ENCODE measurements around the gene GPD2. TPM values are rescaled to one million over a fixed set of nuclear protein-coding genes. Genes with fewer than 3 reads are reported as not detected.
"Not testable (repeated sequence)": the region's sequence is repeated elsewhere in the genome, so short reads cannot be mapped to it uniquely, and the experiment has no call there.

Gene GPD2
- total and polyA plus RNA-seq, 7 donors: 6.3 to 86.6 (median 24.0) TPM

DNA sequence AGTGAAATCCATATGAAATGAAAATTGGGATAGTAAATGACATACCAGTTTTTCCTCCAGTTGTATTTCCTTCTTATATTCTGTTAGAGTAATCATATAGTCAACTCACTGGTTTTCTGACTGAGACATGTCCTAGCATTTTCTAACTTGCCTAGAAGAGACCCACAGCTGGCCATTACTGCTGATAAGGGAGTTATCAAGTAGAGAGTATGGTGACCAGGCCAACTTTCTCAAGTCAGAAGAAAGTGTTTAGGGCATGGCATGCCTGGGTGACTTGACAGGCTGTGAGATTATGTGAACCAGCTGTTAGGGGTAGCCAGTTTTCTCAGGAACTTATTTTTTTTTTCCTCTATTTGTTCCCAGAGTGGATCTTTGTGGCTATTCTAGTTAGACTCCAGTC lies 81.2 kb downstream of the GPD2 start:
- Histone ChIP-seq H3K9me3 (no peaks in the 10 kb centered on the region), H3K27ac (no peak overlapping the region), H3K4me3 (no peak overlapping the region), H3K36me3 (ENCODE audit: insufficient read depth in 1 of 2, low read depth in 1 of 2) (peaks cover 0 to 60% of the 10 kb centered on the region in 2 donors), H3K27me3 (ENCODE audit: insufficient read depth in 3 of 3, low read length in 2 of 3) (no peaks in the 10 kb centered on the region), H3K4me1 (no peaks in the 10 kb centered on the region)
- intact Hi-C loops (cut with DNase I): no loop called here
- TF ChIP-seq, protein P1, sequence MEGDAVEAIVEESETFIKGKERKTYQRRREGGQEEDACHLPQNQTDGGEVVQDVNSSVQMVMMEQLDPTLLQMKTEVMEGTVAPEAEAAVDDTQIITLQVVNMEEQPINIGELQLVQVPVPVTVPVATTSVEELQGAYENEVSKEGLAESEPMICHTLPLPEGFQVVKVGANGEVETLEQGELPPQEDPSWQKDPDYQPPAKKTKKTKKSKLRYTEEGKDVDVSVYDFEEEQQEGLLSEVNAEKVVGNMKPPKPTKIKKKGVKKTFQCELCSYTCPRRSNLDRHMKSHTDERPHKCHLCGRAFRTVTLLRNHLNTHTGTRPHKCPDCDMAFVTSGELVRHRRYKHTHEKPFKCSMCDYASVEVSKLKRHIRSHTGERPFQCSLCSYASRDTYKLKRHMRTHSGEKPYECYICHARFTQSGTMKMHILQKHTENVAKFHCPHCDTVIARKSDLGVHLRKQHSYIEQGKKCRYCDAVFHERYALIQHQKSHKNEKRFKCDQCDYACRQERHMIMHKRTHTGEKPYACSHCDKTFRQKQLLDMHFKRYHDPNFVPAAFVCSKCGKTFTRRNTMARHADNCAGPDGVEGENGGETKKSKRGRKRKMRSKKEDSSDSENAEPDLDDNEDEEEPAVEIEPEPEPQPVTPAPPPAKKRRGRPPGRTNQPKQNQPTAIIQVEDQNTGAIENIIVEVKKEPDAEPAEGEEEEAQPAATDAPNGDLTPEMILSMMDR (IDR thresholded peaks at IDR 0.05): no peak
- ATAC-seq (no peak), DNase-seq (no peak)

DNA sequence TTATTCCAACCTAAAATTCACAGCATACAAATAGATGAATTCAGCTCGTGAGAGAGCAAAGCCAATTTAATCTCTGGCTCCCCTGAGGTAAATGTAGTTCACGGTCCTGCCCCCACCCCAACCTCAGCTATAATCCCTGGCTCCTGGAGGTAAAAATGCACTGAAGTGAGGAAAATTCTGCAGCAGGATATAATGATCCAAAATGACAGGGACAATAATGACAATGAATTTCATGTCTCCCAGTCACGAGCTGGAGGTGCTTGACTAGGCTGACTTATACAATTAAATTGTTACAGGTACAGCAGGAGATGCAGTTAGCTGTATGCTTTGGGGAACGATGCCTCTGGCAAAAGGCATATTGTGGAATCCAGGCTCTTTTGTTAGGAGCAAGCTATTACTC lies 82.0 kb downstream of the GPD2 start:
- DNase-seq: no peak

DNA sequence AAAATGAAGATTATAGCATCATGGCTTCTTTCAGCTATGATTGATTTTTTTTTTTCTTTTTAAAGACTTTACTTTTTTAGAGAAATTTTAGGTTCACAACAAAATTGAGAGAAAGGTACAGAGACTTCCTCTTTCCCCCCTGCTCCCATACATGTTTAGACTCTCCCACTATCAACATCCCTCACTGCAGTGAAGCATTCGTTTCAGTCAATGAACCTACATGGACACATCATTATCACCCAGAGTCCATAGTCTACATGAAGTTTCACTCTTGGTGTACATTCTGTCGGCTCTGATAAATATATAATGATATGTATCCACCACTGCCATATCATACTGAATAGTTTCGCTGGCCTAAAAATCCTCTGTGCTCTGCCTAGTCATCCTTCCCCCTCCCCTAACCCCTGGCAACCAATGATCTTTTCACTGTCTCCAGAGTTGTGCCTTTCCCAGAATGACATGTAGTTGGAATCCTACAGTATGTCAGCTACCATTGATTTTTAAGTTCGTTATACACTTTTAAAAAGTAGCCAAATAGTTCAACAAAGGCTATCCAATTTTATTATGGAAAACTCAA lies 86.8 kb downstream of the GPD2 start:
- Histone ChIP-seq H3K4me3 (no peak overlapping the region), H3K27ac (no peak overlapping the region), H3K36me3 (ENCODE audit: insufficient read depth in 1 of 2, low read depth in 1 of 2) (peaks cover 0 to 8% of the 10 kb centered on the region in 2 donors), H3K27me3 (ENCODE audit: insufficient read depth in 3 of 3, low read length in 2 of 3) (no peaks in the 10 kb centered on the region), H3K4me1 (no peaks in the 10 kb centered on the region), H3K9me3 (no peaks in the 10 kb centered on the region)
- ATAC-seq: no peak
- DNase-seq: no peak
- WGBS, 3 donors: 94 to 97% (median 96%) methylated on average over 4 of the region's 4 CpGs
- TF ChIP-seq, protein P1 (IDR thresholded peaks at IDR 0.05): no peak
- intact Hi-C loops (cut with DNase I): no loop called here

More for the DNA sequence above, 82.0 kb downstream of the GPD2 start:
- WGBS, 3 donors: 92 to 96% (median 92%) methylated on average over 4 of the region's 4 CpGs
- ATAC-seq: no peak
- TF ChIP-seq, protein P1 (IDR thresholded peaks at IDR 0.05): no peak
- no peaks in the 10 kb centered on the region for H3K27me3 ChIP-seq (ENCODE audit: insufficient read depth in 3 of 3, low read length in 2 of 3)
- H3K4me1 ChIP-seq: no peaks in the 10 kb centered on the region
- no peak overlapping the region for H3K27ac ChIP-seq
- no peaks in the 10 kb centered on the region for H3K9me3 ChIP-seq
- intact Hi-C loops (cut with DNase I): no loop called here
- H3K4me3 ChIP-seq: no peak overlapping the region
- peaks cover 0 to 53% of the 10 kb centered on the region in 2 donors for H3K36me3 ChIP-seq (ENCODE audit: insufficient read depth in 1 of 2, low read depth in 1 of 2)

DNA sequence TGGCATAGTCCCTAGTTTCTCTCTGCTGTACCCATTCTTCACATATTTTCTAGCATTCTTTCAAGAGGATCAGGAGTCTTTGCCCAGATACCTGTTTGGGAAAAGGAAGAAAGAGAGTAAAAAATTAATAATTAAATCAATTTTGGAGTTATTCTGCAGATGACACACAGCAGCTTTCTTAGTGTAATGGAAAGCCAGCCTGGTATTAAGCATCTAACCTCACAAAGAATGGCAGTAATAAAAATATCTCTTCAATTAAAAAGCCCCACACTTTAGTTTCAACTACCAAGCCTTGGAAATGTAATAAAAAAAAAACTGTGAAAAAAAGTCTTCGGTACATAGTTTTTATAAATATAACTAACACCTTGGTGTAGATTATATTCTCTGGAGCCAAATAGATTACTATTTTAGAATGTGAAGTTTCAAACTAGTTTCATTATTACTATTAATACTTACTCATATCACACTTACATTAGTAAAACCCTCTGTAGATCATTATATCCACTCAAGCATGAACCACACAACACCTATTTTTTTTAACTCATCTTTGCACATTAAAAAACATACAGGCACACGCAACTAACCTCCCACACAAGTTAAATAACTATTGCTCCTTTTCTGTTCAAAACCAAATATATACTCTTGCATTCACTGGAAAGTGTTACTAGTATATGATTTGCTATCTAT lies 90.9 kb downstream of the GPD2 start:
- 91 to 97% (median 93%) methylated on average over 2 of the region's 2 CpGs for WGBS, 3 donors
- Histone ChIP-seq H3K9me3 (no peaks in the 10 kb centered on the region), H3K36me3 (ENCODE audit: insufficient read depth in 1 of 2, low read depth in 1 of 2) (peaks cover 0 to 1% of the 10 kb centered on the region in 2 donors), H3K27me3 (ENCODE audit: insufficient read depth in 3 of 3, low read length in 2 of 3) (no peaks in the 10 kb centered on the region), H3K4me3 (no peak overlapping the region), H3K4me1 (no peaks in the 10 kb centered on the region), H3K27ac (no peak overlapping the region)
- DNase-seq (no peak), ATAC-seq (no peak)
- TF ChIP-seq, protein P1 (IDR thresholded peaks at IDR 0.05): no peak
- intact Hi-C loops (cut with DNase I): no loop called here

DNA sequence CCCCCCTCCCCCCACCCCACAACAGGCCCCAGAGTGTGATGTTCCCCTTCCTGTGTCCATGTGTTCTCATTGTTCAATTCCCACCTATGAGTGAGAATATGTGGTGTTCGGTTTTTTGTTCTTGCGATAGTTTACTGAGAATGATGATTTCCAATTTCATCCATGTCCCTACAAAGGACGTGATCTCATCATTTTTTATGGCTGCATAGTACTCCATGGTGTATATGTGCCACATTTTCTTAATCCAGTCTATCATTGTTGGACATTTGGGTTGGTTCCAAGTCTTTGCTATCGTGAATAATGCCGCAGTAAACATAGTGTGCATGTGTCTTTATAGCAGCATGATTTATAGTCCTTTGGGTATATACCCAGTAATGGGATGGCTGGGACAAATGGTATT lies 92.4 kb downstream of the GPD2 start:
- 85 to 92% (median 89%) methylated on average over 5 of the region's 5 CpGs for WGBS, 3 donors
- not testable (repeated sequence) for ATAC-seq

More for the DNA sequence above, 92.4 kb downstream of the GPD2 start:
- H3K9me3 ChIP-seq; H3K36me3 ChIP-seq (ENCODE audit: insufficient read depth in 1 of 2, low read depth in 1 of 2); H3K4me3 ChIP-seq; DNase-seq; H3K4me1 ChIP-seq; intact Hi-C loops (cut with DNase I); H3K27ac ChIP-seq; H3K27me3 ChIP-seq (ENCODE audit: insufficient read depth in 3 of 3, low read length in 2 of 3): not testable (repeated sequence)
